GM19193 (cell line): ENCODE data around the gene WBP2.

ENCODE experiments used
- POLR2A ChIP-seq: IDR thresholded peaks from 4 replicates; pipeline ENCODE4 v1.6.1; 2011; ENCODE audit not compliant: insufficient read depth, insufficient read length; ENCODE audit errors: extremely low read depth

Gene WBP2

GRCh38 chr17:75806822-75807500, 48.2 kb downstream of the WBP2 start:
- no peak for TF ChIP-seq POLR2A

- no peak for TF ChIP-seq POLR2A
Measured at GRCh38 chr17:75803883-75804282, 51.3 kb downstream of the WBP2 start.

- TF ChIP-seq POLR2A: no peak
Measured at GRCh38 chr17:75799402-75799801, 55.7 kb downstream of the WBP2 start.

GRCh38 chr17:75795820-75796607, 59.1 kb downstream of the WBP2 start:
- no peak for TF ChIP-seq POLR2A
